ENCODE results near the gene CPT1C.

The CPT1C gene

GRCh38 chr19:49690656-49691242 is at the start of gene CPT1C:
Gene CPT1C, plus strand, starts transcription at chr19:49691116. Its CDS starts 1,137 bp downstream, at chr19:49692253.
- no peak for DNase-seq (ENCODE audit: low read depth, low spot score)

- peak; percentile 99 for DNase-seq (ENCODE audit: low read depth, low spot score)
Observed at GRCh38 chr19:49641688-49642491, 49.0 kb upstream of the CPT1C start, which contains the start of gene SCAF1. Gene SCAF1, plus strand, starts transcription at chr19:49642209. Its CDS starts 2,818 bp downstream, at chr19:49645027.

GRCh38 chr19:49642492-49643035 is 48.4 kb upstream of the CPT1C start:
- DNase-seq (ENCODE audit: low read depth, low spot score): no peak

- DNase-seq (ENCODE audit: low read depth, low spot score): no peak
Observed at GRCh38 chr19:49643466-49643865, 47.5 kb upstream of the CPT1C start.

- no peak for DNase-seq (ENCODE audit: low read depth, low spot score)
Observed at GRCh38 chr19:49645592-49645991, 45.3 kb upstream of the CPT1C start.

- no peak for DNase-seq (ENCODE audit: low read depth, low spot score)
Observed at GRCh38 chr19:49645995-49646394, 44.9 kb upstream of the CPT1C start.

GRCh38 chr19:49646586-49646985 is 44.3 kb upstream of the CPT1C start:
- no peak for DNase-seq (ENCODE audit: low read depth, low spot score)

GRCh38 chr19:49651029-49651819 is 39.7 kb upstream of the CPT1C start:
- DNase-seq (ENCODE audit: low read depth, low spot score): no peak

- DNase-seq (ENCODE audit: low read depth, low spot score): no peak
Observed at GRCh38 chr19:49651820-49652550, 38.9 kb upstream of the CPT1C start.

GRCh38 chr19:49652551-49653465 is 38.1 kb upstream of the CPT1C start:
- DNase-seq (ENCODE audit: low read depth, low spot score): no peak

- no peak for DNase-seq (ENCODE audit: low read depth, low spot score)
Observed at GRCh38 chr19:49653466-49653806, 37.5 kb upstream of the CPT1C start.

GRCh38 chr19:49654581-49654980 is 36.3 kb upstream of the CPT1C start:
- DNase-seq (ENCODE audit: low read depth, low spot score): no peak

- no peak for DNase-seq (ENCODE audit: low read depth, low spot score)
Observed at GRCh38 chr19:49655570-49656455, 35.1 kb upstream of the CPT1C start.

- DNase-seq (ENCODE audit: low read depth, low spot score): no peak
Observed at GRCh38 chr19:49656456-49657109, 34.3 kb upstream of the CPT1C start.

GRCh38 chr19:49657493-49658138 is 33.3 kb upstream of the CPT1C start:
- no peak for DNase-seq (ENCODE audit: low read depth, low spot score)

- DNase-seq (ENCODE audit: low read depth, low spot score): no peak
Observed at GRCh38 chr19:49658139-49658517, 32.8 kb upstream of the CPT1C start.

- no peak for DNase-seq (ENCODE audit: low read depth, low spot score)
Observed at GRCh38 chr19:49658566-49659442, 32.1 kb upstream of the CPT1C start.

All from activated CD4-positive, CD25-positive, alpha-beta regulatory T cell treated with anti-CD3 and anti-CD28 coated beads, Interleukin-2, amount 50 U/mL, for 16 hours (primary cell).